Karpas-422 (cell line): ENCODE measurements around the gene BZW2. TPM values are rescaled to one million over a fixed set of nuclear protein-coding genes. Genes with fewer than 3 reads are reported as not detected.

ENCODE experiments used
- DNase-seq: peaks from one replicate; pipeline ENCODE4 v3.0.0-alpha.2; 2015
- H2AFZ ChIP-seq: fragments of 200-600 bp; sonication (generic); 2 replicates; pipeline ENCODE4 v1.6.1; 2014; ENCODE audit warnings: antibody characterized with exemption, low read length, mixed read lengths
- H3K27ac ChIP-seq: fragments of 200-600 bp; sonication (generic); 2 replicates; pipeline ENCODE4 v1.5.1; 2014; ENCODE audit warnings: mild to moderate bottlenecking, low read length, moderate library complexity
- H3K27me3 ChIP-seq: fragments of 200-600 bp; sonication (generic); 2 replicates; pipeline ENCODE4 v1.6.1; 2014; ENCODE audit warnings: low read length, mixed read lengths
- H3K36me3 ChIP-seq: fragments of 200-600 bp; sonication (generic); 2 replicates; pipeline ENCODE4 v1.6.1; 2014; ENCODE audit warnings: low read length, mixed read lengths; ENCODE audit not compliant: insufficient read depth
- H3K4me1 ChIP-seq: fragments of 200-600 bp; sonication (generic); 2 replicates; pipeline ENCODE4 v1.6.1; 2014; ENCODE audit warnings: mild to moderate bottlenecking, low read length, mixed read lengths
- H3K4me2 ChIP-seq: fragments of 200-600 bp; sonication (generic); 2 replicates; pipeline ENCODE4 v1.6.1; 2014; ENCODE audit warnings: low read length, low read depth, mild to moderate bottlenecking; ENCODE audit not compliant: poor library complexity, severe bottlenecking
- H3K4me3 ChIP-seq: fragments of 200-600 bp; sonication (generic); 2 replicates; pipeline ENCODE4 v1.5.1; 2014; ENCODE audit warnings: mild to moderate bottlenecking, antibody characterized with exemption, low read length, mixed read lengths
- H3K79me2 ChIP-seq: fragments of 200-600 bp; sonication (generic); 2 replicates; pipeline ENCODE4 v1.6.1; 2014; ENCODE audit warnings: mild to moderate bottlenecking, low read length, mixed read lengths
- H3K9ac ChIP-seq: fragments of 200-600 bp; sonication (generic); 2 replicates; pipeline ENCODE4 v1.6.0; 2014; ENCODE audit warnings: low read length
- H3K9me2 ChIP-seq: fragments of 200-600 bp; sonication (generic), shearing (Covaris generic); replicated peaks from 2 replicates; pipeline ENCODE4 v1.6.0; 2014; ENCODE audit warnings: mild to moderate bottlenecking, low read length, moderate library complexity; ENCODE audit not compliant: insufficient read depth
- H3K9me3 ChIP-seq: fragments of 300-700, 200-600 bp; sonication (generic); 2 replicates; pipeline ENCODE4 v1.6.1; 2014; ENCODE audit warnings: low read length, mixed read lengths
- H4K20me1 ChIP-seq: fragments of 200-600 bp; sonication (generic); 2 replicates; pipeline ENCODE4 v1.6.1; 2014; ENCODE audit warnings: mild to moderate bottlenecking, antibody characterized with exemption, low read length, low read depth; ENCODE audit not compliant: insufficient read depth
- total RNA-seq: library from RNA; depleted of rRNA; stranded (reverse); fragments of >200 nt; shearing (Covaris generic); gene quantifications from 2 replicates; pipeline ENCODE4 v1.2.3, GENCODE V29; 2014; ENCODE audit warnings: low replicate concordance

Gene BZW2
- total RNA-seq, 1 experiment from 2014 or later = 122 TPM

- peaks cover 25% of the 10 kb centered on the region; the same call in 1 of the 2 replicates for H3K36me3 ChIP-seq
- no peaks in the 10 kb centered on the region for H4K20me1 ChIP-seq
- H3K27ac ChIP-seq = no peak overlapping the region
- peaks cover 21% of the 10 kb centered on the region for H3K4me1 ChIP-seq
- DNase-seq = no peak
- no peak overlapping the region for H3K9ac ChIP-seq
- peaks cover 14% of the 10 kb centered on the region for H3K79me2 ChIP-seq
- no peaks in the 10 kb centered on the region for H3K9me3 ChIP-seq
- H3K4me2 ChIP-seq = no peak overlapping the region
- H3K27me3 ChIP-seq = no peaks in the 10 kb centered on the region
- H3K9me2 ChIP-seq = no peaks in the 10 kb centered on the region
- no peak overlapping the region for H2AFZ ChIP-seq
- no peak overlapping the region for H3K4me3 ChIP-seq
These were observed 30.8 kb upstream of the BZW2 start for GRCh38 chr7:16615228-16615627.

GRCh38 chr7:16616122-16616521, 29.9 kb upstream of the BZW2 start:
- no peaks in the 10 kb centered on the region for H3K27me3 ChIP-seq
- H3K9ac ChIP-seq = no peak overlapping the region
- no peaks in the 10 kb centered on the region for H4K20me1 ChIP-seq
- H3K9me3 ChIP-seq = no peaks in the 10 kb centered on the region
- no peak overlapping the region for H2AFZ ChIP-seq
- peaks cover 23% of the 10 kb centered on the region for H3K4me1 ChIP-seq
- peaks cover 14% of the 10 kb centered on the region for H3K79me2 ChIP-seq
- H3K9me2 ChIP-seq = no peaks in the 10 kb centered on the region
- no peak overlapping the region for H3K4me2 ChIP-seq
- DNase-seq = no peak
- no peak overlapping the region for H3K27ac ChIP-seq
- H3K36me3 ChIP-seq = peaks cover 22% of the 10 kb centered on the region; the same call in 1 of the 2 replicates
- no peak overlapping the region for H3K4me3 ChIP-seq

- Histone ChIP-seq H4K20me1 (no peaks in the 10 kb centered on the region), H3K4me1 (peaks cover 20% of the 10 kb centered on the region), H3K79me2 (peaks cover 14% of the 10 kb centered on the region), H3K9me2 (no peaks in the 10 kb centered on the region), H3K9ac (no peak overlapping the region), H3K27ac (no peak overlapping the region), H3K9me3 (no peaks in the 10 kb centered on the region), H3K27me3 (no peaks in the 10 kb centered on the region), H3K4me3 (no peak overlapping the region), H3K36me3 (peaks cover 22% of the 10 kb centered on the region; the same call in 1 of the 2 replicates), H3K4me2 (no peak overlapping the region), H2AFZ (no peak overlapping the region)
- DNase-seq = no peak
These were observed 29.4 kb upstream of the BZW2 start for GRCh38 chr7:16616542-16616941.

- Histone ChIP-seq H2AFZ (peak overlapping the region; percentile 79), H3K27ac (peak overlapping the region; percentile 87), H3K9ac (no peak overlapping the region), H3K27me3 (no peaks in the 10 kb centered on the region), H3K4me1 (peaks cover 16% of the 10 kb centered on the region), H3K79me2 (peaks cover 5% of the 10 kb centered on the region), H3K4me2 (peak overlapping the region; percentile 69), H3K9me2 (no peaks in the 10 kb centered on the region), H3K4me3 (peak overlapping the region; percentile 56; the same call in 1 of the 2 replicates), H3K36me3 (peaks cover 23% of the 10 kb centered on the region; the same call in 1 of the 2 replicates), H3K9me3 (no peaks in the 10 kb centered on the region), H4K20me1 (no peaks in the 10 kb centered on the region)
- peak; percentile 81 for DNase-seq
These were observed 26.0 kb upstream of the BZW2 start for GRCh38 chr7:16619979-16620408.

- Histone ChIP-seq H3K9me3 (no peaks in the 10 kb centered on the region), H3K4me2 (no peak overlapping the region), H3K36me3 (peaks cover 14% of the 10 kb centered on the region; the same call in 1 of the 2 replicates), H3K4me3 (no peak overlapping the region), H3K27ac (no peak overlapping the region), H3K9ac (no peak overlapping the region), H3K27me3 (no peaks in the 10 kb centered on the region), H2AFZ (no peak overlapping the region), H3K79me2 (peaks cover 33% of the 10 kb centered on the region), H3K9me2 (no peaks in the 10 kb centered on the region), H4K20me1 (no peaks in the 10 kb centered on the region), H3K4me1 (no peaks in the 10 kb centered on the region)
- no peak for DNase-seq
These were observed 19.6 kb upstream of the BZW2 start for GRCh38 chr7:16626388-16626787.

GRCh38 chr7:16627236-16627635, 18.7 kb upstream of the BZW2 start:
- peaks cover 33% of the 10 kb centered on the region for H3K79me2 ChIP-seq
- no peak overlapping the region for H3K9ac ChIP-seq
- no peak overlapping the region for H3K4me2 ChIP-seq
- no peak for DNase-seq
- no peaks in the 10 kb centered on the region for H3K9me2 ChIP-seq
- no peaks in the 10 kb centered on the region for H4K20me1 ChIP-seq
- peaks cover 14% of the 10 kb centered on the region; the same call in 1 of the 2 replicates for H3K36me3 ChIP-seq
- no peaks in the 10 kb centered on the region for H3K9me3 ChIP-seq
- H3K27ac ChIP-seq = no peak overlapping the region
- H3K4me3 ChIP-seq = no peak overlapping the region
- no peak overlapping the region for H2AFZ ChIP-seq
- no peaks in the 10 kb centered on the region for H3K4me1 ChIP-seq
- H3K27me3 ChIP-seq = no peaks in the 10 kb centered on the region

GRCh38 chr7:16630654-16631053, 15.3 kb upstream of the BZW2 start:
- Histone ChIP-seq H3K9me3 (no peaks in the 10 kb centered on the region), H3K27me3 (no peaks in the 10 kb centered on the region), H3K9ac (no peak overlapping the region), H3K4me1 (peaks cover 3% of the 10 kb centered on the region), H3K27ac (no peak overlapping the region), H4K20me1 (no peaks in the 10 kb centered on the region), H3K9me2 (no peaks in the 10 kb centered on the region), H3K79me2 (peaks cover 55% of the 10 kb centered on the region), H2AFZ (no peak overlapping the region), H3K4me2 (no peak overlapping the region), H3K36me3 (0 out of 2 replicates have a peak, but pooled peaks cover 11% of the 10 kb centered on the region), H3K4me3 (no peak overlapping the region)
- no peak for DNase-seq

GRCh38 chr7:16634271-16634738, 11.7 kb upstream of the BZW2 start:
- Histone ChIP-seq H3K27me3 (no peaks in the 10 kb centered on the region), H3K4me1 (peaks cover 21% of the 10 kb centered on the region)

More at GRCh38 chr7:16634271-16634738, 11.7 kb upstream of the BZW2 start:
- Histone ChIP-seq H4K20me1 (no peaks in the 10 kb centered on the region), H3K36me3 (peaks cover 7% of the 10 kb centered on the region; the same call in 1 of the 2 replicates), H3K9ac (no peak overlapping the region), H3K79me2 (peaks cover 67% of the 10 kb centered on the region), H3K9me3 (no peaks in the 10 kb centered on the region), H3K27ac (no peak overlapping the region), H2AFZ (no peak overlapping the region), H3K4me2 (no peak overlapping the region), H3K4me3 (no peak overlapping the region), H3K9me2 (no peaks in the 10 kb centered on the region)
- no peak for DNase-seq
